A673 (cell line): ENCODE results near the gene LPAR6.

Source experiments
- CTCF ChIP-seq: fragments of 300-800, 200-600 bp; sonication (generic); conservative IDR thresholded peaks from 2 replicates; pipeline ENCODE4 v1.5.1; 2017; ENCODE audit warnings: low read depth, mild to moderate bottlenecking, antibody characterized with exemption, low read length, moderate library complexity, mixed read lengths
- EZH2 ChIP-seq: fragments of 200-600 bp; sonication (generic); IDR thresholded peaks from 2 replicates; pipeline ENCODE4 v1.6.1; 2017; ENCODE audit warnings: borderline replicate concordance, low read depth, mild to moderate bottlenecking, mixed read lengths, antibody characterized with exemption, low read length; ENCODE audit not compliant: poor library complexity, severe bottlenecking

- no peak for TF ChIP-seq CTCF
- no peak for TF ChIP-seq EZH2
These were observed 19.2 kb upstream of the LPAR6 start for GRCh38 chr13:48431987-48432615.
